Adrenal gland (tissue), 5 donors: ENCODE data around the gene CPNE4.

Experiments
- CTCF ChIP-seq, 6 experiments: fragments of 450-650 bp in 4 of 6; fragments of 200-600 bp in 2 of 6; sonication (generic) in 1 of 6; IDR thresholded peaks; 1 replicate in 5 of 6; 2 replicates in 1 of 6; pipeline versions ENCODE4 v1.5.1 to v1.8.0; 2016 to 2021; ENCODE audit warnings: antibody characterized with exemption in 6 of 6, mild to moderate bottlenecking in 2 of 6, moderate library complexity in 1 of 6
- POLR2A ChIP-seq, 2 donors: fragments of 450-650 bp; IDR thresholded peaks; one replicate each; pipeline ENCODE4 v1.6.1; 2017; ENCODE audit warnings: antibody characterized with exemption in 2 of 2, mild to moderate bottlenecking in 2 of 2, moderate library complexity in 1 of 2
- donor health status: DM: no; HTN: no; CAD: no.

- TF ChIP-seq POLR2A (IDR thresholded peaks at IDR 0.05): no peak
- no peak for TF ChIP-seq CTCF (IDR thresholded peaks at IDR 0.05)
Observed at GRCh38 chr3:131690800-131691199, 344.0 kb downstream of the CPNE4 start.
